Uterus (tissue), 2 donors: ENCODE measurements around the gene SLC35B1.

Source experiments
- POLR2A ChIP-seq, 2 donors: fragments of 450-650 bp; IDR thresholded peaks; one replicate each; pipeline ENCODE4 v1.6.1; 2016; ENCODE audit warnings: antibody characterized with exemption in 2 of 2, mild to moderate bottlenecking in 1 of 2, moderate library complexity in 1 of 2
- TF ChIP-seq, protein P1 (sequence below), 4 experiments: fragments of 200-600 bp in 2 of 4; fragments of 450-650 bp in 2 of 4; sonication (generic) in 2 of 4; IDR thresholded peaks; one replicate each; pipeline ENCODE4 v1.5.1; 2016 to 2019; ENCODE audit warnings: antibody characterized with exemption in 4 of 4, mild to moderate bottlenecking in 2 of 4, moderate library complexity in 1 of 4

GRCh38 chr17:49705254-49705653 is 2.5 kb downstream of the SLC35B1 start:
- TF ChIP-seq POLR2A (IDR thresholded peaks at IDR 0.05), result no peak
- TF ChIP-seq, protein P1, sequence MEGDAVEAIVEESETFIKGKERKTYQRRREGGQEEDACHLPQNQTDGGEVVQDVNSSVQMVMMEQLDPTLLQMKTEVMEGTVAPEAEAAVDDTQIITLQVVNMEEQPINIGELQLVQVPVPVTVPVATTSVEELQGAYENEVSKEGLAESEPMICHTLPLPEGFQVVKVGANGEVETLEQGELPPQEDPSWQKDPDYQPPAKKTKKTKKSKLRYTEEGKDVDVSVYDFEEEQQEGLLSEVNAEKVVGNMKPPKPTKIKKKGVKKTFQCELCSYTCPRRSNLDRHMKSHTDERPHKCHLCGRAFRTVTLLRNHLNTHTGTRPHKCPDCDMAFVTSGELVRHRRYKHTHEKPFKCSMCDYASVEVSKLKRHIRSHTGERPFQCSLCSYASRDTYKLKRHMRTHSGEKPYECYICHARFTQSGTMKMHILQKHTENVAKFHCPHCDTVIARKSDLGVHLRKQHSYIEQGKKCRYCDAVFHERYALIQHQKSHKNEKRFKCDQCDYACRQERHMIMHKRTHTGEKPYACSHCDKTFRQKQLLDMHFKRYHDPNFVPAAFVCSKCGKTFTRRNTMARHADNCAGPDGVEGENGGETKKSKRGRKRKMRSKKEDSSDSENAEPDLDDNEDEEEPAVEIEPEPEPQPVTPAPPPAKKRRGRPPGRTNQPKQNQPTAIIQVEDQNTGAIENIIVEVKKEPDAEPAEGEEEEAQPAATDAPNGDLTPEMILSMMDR (IDR thresholded peaks at IDR 0.05), result no peak
